A549 treated with GW870086 at 1 μM for 4 hours (cell line): Measurements from ENCODE around the gene HBZ. TPM values are rescaled to one million over a fixed set of nuclear protein-coding genes. Genes with fewer than 3 reads are reported as not detected.

Experiments
- total RNA-seq: library from RNA; stranded (reverse); fragments of 200-300 nt; extraction: Qiagen RNA extraction; gene quantifications from 5 replicates; pipeline ENCODE4 v1.2.3, GENCODE V29; 2022; ENCODE audit warnings: low read depth

The HBZ gene
- not detected in 5 replicates for total RNA-seq

DNA sequence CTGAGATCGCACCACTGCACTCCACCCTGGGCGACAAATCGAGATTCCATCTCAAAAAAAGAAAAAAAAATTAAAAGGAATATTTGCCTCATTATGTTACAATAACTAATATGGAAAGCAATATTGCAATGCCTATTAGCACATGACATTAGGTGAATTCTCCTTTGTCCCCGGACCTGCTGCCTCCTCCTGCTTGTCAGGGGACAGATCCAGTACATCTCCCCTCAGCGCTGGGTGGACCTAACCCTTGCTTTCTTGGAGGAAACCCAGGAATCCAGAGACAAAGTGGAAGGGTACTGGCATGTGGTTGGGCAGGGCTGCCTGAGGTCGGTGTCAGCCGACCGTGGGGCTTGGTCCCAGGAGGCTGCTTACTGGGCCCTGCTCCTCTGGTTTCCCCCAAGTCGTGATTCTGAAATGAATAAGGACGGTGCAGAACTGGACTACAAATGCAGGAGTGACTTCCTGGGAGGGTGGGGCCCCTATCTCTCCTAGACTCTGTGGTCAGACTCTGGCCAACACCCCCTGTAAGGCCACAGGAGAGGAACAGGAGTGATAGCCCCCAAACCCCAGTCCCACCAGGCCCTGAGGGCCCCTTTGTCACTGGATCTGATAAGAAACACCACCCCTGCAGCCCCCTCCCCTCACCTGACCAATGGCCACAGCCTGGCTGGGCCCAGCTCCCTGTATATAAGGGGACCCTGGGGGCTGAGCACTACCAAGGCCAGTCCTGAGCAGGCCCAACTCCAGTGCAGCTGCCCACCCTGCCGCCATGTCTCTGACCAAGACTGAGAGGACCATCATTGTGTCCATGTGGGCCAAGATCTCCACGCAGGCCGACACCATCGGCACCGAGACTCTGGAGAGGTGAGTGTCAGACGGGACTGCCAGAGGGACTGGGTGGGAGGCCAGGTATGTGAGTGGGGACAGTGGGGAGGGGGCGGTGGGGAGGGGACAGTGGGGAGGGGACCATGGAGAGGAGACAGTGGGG, at the start of gene HBZ:
HBZ (plus strand) TSS at position 504 of the 988 bp plus-strand sequence; CDS start at position 770, 266 bp downstream.

DNA sequence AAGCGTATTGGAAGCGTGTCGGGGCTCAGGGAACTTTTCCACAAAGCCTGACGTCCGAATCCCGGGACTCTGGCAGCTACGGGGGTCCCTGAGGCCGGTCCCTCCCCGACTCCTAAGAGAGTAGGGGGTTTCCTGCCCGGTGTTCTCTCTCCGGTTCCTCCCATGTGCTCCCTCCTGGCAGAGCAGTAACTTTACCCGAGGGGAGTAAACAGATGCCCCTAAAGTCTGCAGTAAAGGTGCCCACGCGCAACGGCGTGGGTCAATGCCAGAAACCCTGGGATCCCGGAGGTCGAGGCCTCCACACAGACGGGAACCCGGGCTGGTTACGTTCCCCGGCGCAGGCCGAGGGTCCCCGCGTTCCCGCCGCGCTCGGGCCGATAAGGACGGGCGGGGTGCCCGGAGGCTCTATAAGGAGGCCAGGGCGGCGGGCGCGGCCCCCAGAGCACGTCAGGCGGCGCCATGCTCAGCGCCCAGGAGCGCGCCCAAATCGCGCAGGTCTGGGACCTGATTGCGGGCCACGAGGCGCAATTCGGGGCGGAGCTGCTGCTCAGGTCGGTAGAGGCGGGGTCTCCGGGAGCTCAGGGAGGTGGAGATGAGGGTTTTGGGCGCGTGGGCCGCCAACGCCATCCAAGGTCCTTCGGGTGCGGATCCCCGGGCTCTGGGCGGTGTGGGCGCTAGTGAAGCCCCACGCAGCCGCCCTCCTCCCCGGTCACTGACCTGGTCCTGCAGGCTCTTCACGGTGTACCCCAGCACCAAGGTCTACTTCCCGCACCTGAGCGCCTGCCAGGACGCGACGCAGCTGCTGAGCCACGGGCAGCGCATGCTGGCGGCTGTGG, 13.3 kb downstream of the HBZ start, which contains the start of gene HBM:
HBM (plus strand) TSS at position 440 of the 836 bp plus-strand sequence; CDS start at position 460, 20 bp downstream.

DNA sequence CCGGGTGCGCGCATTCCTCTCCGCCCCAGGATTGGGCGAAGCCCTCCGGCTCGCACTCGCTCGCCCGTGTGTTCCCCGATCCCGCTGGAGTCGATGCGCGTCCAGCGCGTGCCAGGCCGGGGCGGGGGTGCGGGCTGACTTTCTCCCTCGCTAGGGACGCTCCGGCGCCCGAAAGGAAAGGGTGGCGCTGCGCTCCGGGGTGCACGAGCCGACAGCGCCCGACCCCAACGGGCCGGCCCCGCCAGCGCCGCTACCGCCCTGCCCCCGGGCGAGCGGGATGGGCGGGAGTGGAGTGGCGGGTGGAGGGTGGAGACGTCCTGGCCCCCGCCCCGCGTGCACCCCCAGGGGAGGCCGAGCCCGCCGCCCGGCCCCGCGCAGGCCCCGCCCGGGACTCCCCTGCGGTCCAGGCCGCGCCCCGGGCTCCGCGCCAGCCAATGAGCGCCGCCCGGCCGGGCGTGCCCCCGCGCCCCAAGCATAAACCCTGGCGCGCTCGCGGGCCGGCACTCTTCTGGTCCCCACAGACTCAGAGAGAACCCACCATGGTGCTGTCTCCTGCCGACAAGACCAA, 20.0 kb downstream of the HBZ start, which contains the start of gene HBA2:
HBA2 (plus strand) TSS at position 503 of the 568 bp plus-strand sequence; CDS start at position 540, 37 bp downstream.

DNA sequence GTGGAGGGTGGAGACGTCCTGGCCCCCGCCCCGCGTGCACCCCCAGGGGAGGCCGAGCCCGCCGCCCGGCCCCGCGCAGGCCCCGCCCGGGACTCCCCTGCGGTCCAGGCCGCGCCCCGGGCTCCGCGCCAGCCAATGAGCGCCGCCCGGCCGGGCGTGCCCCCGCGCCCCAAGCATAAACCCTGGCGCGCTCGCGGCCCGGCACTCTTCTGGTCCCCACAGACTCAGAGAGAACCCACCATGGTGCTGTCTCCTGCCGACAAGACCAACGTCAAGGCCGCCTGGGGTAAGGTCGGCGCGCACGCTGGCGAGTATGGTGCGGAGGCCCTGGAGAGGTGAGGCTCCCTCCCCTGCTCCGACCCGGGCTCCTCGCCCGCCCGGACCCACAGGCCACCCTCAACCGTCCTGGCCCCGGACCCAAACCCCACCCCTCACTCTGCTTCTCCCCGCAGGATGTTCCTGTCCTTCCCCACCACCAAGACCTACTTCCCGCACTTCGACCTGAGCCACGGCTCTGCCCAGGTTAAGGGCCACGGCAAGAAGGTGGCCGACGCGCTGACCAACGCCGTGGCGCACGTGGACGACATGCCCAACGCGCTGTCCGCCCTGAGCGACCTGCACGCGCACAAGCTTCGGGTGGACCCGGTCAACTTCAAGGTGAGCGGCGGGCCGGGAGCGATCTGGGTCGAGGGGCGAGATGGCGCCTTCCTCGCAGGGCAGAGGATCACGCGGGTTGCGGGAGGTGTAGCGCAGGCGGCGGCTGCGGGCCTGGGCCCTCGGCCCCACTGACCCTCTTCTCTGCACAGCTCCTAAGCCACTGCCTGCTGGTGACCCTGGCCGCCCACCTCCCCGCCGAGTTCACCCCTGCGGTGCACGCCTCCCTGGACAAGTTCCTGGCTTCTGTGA, 24.3 kb downstream of the HBZ start, which contains the start of gene HBA1:
HBA1 (plus strand) TSS at position 204 of the 906 bp plus-strand sequence; CDS start at position 241, 37 bp downstream.

DNA sequence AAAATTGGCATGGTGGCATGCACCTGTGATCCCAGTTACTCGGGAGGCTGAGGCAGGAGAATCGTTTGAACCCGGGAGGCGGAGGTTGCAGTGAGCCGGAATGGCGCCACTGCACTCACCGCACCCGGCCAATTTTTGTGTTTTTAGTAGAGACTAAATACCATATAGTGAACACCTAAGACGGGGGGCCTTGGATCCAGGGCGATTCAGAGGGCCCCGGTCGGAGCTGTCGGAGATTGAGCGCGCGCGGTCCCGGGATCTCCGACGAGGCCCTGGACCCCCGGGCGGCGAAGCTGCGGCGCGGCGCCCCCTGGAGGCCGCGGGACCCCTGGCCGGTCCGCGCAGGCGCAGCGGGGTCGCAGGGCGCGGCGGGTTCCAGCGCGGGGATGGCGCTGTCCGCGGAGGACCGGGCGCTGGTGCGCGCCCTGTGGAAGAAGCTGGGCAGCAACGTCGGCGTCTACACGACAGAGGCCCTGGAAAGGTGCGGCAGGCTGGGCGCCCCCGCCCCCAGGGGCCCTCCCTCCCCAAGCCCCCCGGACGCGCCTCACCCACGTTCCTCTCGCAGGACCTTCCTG, 27.7 kb downstream of the HBZ start, which contains the start of gene HBQ1:
HBQ1 (plus strand) TSS at position 359 of the 575 bp plus-strand sequence; CDS start at position 387, 28 bp downstream.

Other genes starting within 250 kb of the HBZ start
- 33.2 to 39.5 TPM (median 36.1 TPM) in 5 replicates for gene POLR3K, start 99.0 kb upstream of the HBZ start, total RNA-seq
- 60.1 to 79.1 TPM (median 71.3 TPM) in 5 replicates for gene SNRNP25, start 98.8 kb upstream of the HBZ start, total RNA-seq
- 21.0 to 29.2 TPM (median 26.3 TPM) in 5 replicates for gene RHBDF1, start 80.0 kb upstream of the HBZ start, total RNA-seq
- gene MPG, start 74.4 kb upstream of the HBZ start, total RNA-seq: 60.5 to 76.5 TPM (median 71.6 TPM) in 5 replicates
- 21.2 to 28.4 TPM (median 26.7 TPM) in 5 replicates for gene NPRL3, start 14.0 kb upstream of the HBZ start, total RNA-seq
- gene HBM, start 13.3 kb downstream of the HBZ start, total RNA-seq: not detected in 5 replicates
- 0.63 to 1.4 TPM in 2 of 5 replicates, not detected in the others for gene HBA2, start 20.2 kb downstream of the HBZ start, total RNA-seq
- gene HBA1, start 24.0 kb downstream of the HBZ start, total RNA-seq: 0.48 to 2.0 TPM (median 1.4 TPM) in 5 replicates
- gene HBQ1, start 27.8 kb downstream of the HBZ start, total RNA-seq: 6.0 to 9.4 TPM (median 6.9 TPM) in 5 replicates
- 41.6 to 48.8 TPM (median 45.7 TPM) in 5 replicates for gene LUC7L, start 76.8 kb downstream of the HBZ start, total RNA-seq
- gene FAM234A, start 82.2 kb downstream of the HBZ start, total RNA-seq: 40.6 to 50.1 TPM (median 47.8 TPM) in 5 replicates
- 3.9 to 5.5 TPM (median 5.0 TPM) in 5 replicates for gene RGS11, start 123.3 kb downstream of the HBZ start, total RNA-seq
- 1.7 to 3.2 TPM (median 2.5 TPM) in 5 replicates for gene ARHGDIG, start 127.9 kb downstream of the HBZ start, total RNA-seq
- 0.18 to 0.51 TPM (median 0.44 TPM) in 5 replicates for gene PDIA2, start 130.5 kb downstream of the HBZ start, total RNA-seq
- gene AXIN1, start 200.1 kb downstream of the HBZ start, total RNA-seq: 27.7 to 34.1 TPM (median 31.6 TPM) in 5 replicates
- 114 to 136 TPM (median 133 TPM) in 5 replicates for gene MRPL28, start 217.9 kb downstream of the HBZ start, total RNA-seq
- 26.6 to 39.6 TPM (median 35.5 TPM) in 5 replicates for gene PGAP6, start 229.3 kb downstream of the HBZ start, total RNA-seq
- 291 to 435 TPM (median 419 TPM) in 5 replicates for gene NME4, start 244.6 kb downstream of the HBZ start, total RNA-seq
- 21.2 to 29.8 TPM (median 27.7 TPM) in 5 replicates for gene DECR2, start 249.2 kb downstream of the HBZ start, total RNA-seq